C4-2B (cell line): ENCODE results near the gene PKLR.

Experiments used
- CTCF ChIP-seq: fragments of 450-650 bp; conservative IDR thresholded peaks from 2 replicates; pipeline ENCODE4 v1.5.1; 2017; ENCODE audit warnings: mild to moderate bottlenecking
- ZFX ChIP-seq: fragments of 450-650 bp; IDR thresholded peaks from 2 replicates; pipeline ENCODE4 v1.6.1; 2017

DNA sequence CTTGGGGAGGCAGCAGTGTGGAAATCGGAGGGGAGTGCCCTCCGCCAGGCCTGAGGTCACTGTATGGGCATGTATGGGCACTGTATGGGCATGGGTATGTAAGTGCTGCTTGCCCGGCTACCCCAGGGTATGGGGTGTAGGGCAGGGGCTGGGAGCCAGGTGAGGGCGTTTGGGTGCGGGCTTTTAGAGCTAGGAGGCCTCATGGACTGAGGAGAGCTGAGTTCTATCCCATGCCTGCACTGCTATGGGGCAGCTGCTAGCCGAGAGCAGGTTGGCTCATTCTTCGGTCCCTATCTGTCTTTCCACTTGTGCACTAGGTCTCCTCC lies 5.3 kb downstream of the PKLR start:
- TF ChIP-seq ZFX (no peak), CTCF (no peak)
